K562 (cell line): ENCODE results near the gene CD9. TPM values are rescaled to one million over a fixed set of nuclear protein-coding genes. Genes with fewer than 3 reads are reported as not detected.

Experiments
- ATAC-seq: fragments of 200-7000 bp; cut with Tn5 transposase; 3 replicates; pipeline ENCODE4 v1.9.1; 2020; ENCODE audit warnings: moderate library complexity
- BruUV-seq: library from RNA; stranded (reverse); fragments of 400-500 nt; replicated peaks from 2 replicates; lab custom pipeline; 2021; lab: Mats Ljungman, UMichigan
- CTCF ChIA-PET: fragments of 300-600 bp; formaldehyde crosslinking; extraction: SDS; loops from one replicate; lab custom pipeline; 2021; ENCODE audit warnings: low intra/inter-chr PET ratio; lab: Yijun Ruan, JAX
- POLR2A ChIA-PET: fragments of 300-600, 350-650 bp; sonication (Branson Sonifier 250); formaldehyde crosslinking; extraction: SDS; loops from one replicate; lab custom pipeline; 2021; ENCODE audit warnings: antibody characterized with exemption, inconsistent platforms; lab: Yijun Ruan, JAX
- DNase-seq, 4 experiments: peaks; one replicate each; pipeline versions ENCODE4 v3.0.0 to v3.0.0-alpha.2; 2011 to 2018; ENCODE audit warnings: low spot score in 3 of 4, mixed read lengths in 3 of 4; ENCODE audit errors: extremely low read depth in 1 of 4
- FAIRE-seq: peaks from 2 replicates; lab custom pipeline; 2011; peaks lifted over from hg19 to GRCh38; lab: Jason Lieb, UNC
- H2AFZ ChIP-seq: 2 replicates; pipeline ENCODE4 v1.6.0; 2011; ENCODE audit warnings: low read depth, low read length, control low read depth, inconsistent platforms
- H3K27ac ChIP-seq: fragments of 200-600 bp; 3 replicates; pipeline ENCODE4 v1.8.0; 2011; ENCODE audit warnings: low read depth, mild to moderate bottlenecking, control low read depth, inconsistent platforms, low read length, moderate library complexity, mixed read lengths; ENCODE audit errors: extremely low read depth
- H3K27me3 ChIP-seq, 2 experiments: fragments of 300-600 bp in 1 of 2; 2 replicates in 1 of 2; 3 replicates in 1 of 2; pipeline versions ENCODE4 v1.6.0 to v1.8.0; 2011; ENCODE audit warnings: inconsistent platforms in 2 of 2, low read length in 2 of 2, mild to moderate bottlenecking in 1 of 2, mixed read lengths in 1 of 2, moderate library complexity in 1 of 2; ENCODE audit not compliant: control insufficient read depth in 2 of 2, insufficient read depth in 2 of 2
- H3K36me3 ChIP-seq: fragments of 300-600 bp; 3 replicates; pipeline ENCODE4 v1.8.0; 2011; ENCODE audit warnings: mild to moderate bottlenecking, low read length, inconsistent platforms; ENCODE audit not compliant: control insufficient read depth, insufficient read depth
- H3K4me1 ChIP-seq, 2 experiments: fragments of 200-600 bp in 1 of 2; replicated peaks in 1 of 2; 2 replicates in 1 of 2; 3 replicates in 1 of 2; pipeline versions ENCODE4 v1.5.1 to v1.8.0; 2011; ENCODE audit warnings: inconsistent platforms in 2 of 2, low read length in 2 of 2, mild to moderate bottlenecking in 1 of 2, mixed read lengths in 1 of 2, moderate library complexity in 1 of 2; ENCODE audit not compliant: control insufficient read depth in 2 of 2, insufficient read depth in 2 of 2
- H3K4me2 ChIP-seq: 2 replicates; pipeline ENCODE4 v1.6.1; 2011; ENCODE audit warnings: low read length, control low read depth, inconsistent platforms, mixed read lengths; ENCODE audit not compliant: insufficient read depth
- H3K4me3 ChIP-seq: fragments of 200-600 bp; sonication (generic), shearing (Covaris generic); 2 replicates; pipeline ENCODE4 v1.5.1; 2016; ENCODE audit warnings: control low read depth, inconsistent platforms
- H3K79me2 ChIP-seq: fragments of 200-600 bp; 3 replicates; pipeline ENCODE4 v1.8.0; 2011; ENCODE audit warnings: low read length, inconsistent platforms; ENCODE audit not compliant: control insufficient read depth, insufficient read depth
- H3K9ac ChIP-seq, 2 experiments: 2 replicates each; pipeline versions ENCODE4 v1.6.0 to v1.6.1; 2011; ENCODE audit warnings: low read depth in 2 of 2, low read length in 2 of 2, control low read depth in 1 of 2, inconsistent platforms in 1 of 2, mild to moderate bottlenecking in 1 of 2, mixed read lengths in 1 of 2; ENCODE audit not compliant: insufficient read depth in 1 of 2
- H3K9me1 ChIP-seq: one replicate; pipeline ENCODE4 v1.6.0; 2011; ENCODE audit warnings: inconsistent platforms, mild to moderate bottlenecking, low read length, moderate library complexity; ENCODE audit not compliant: control insufficient read depth, insufficient read depth
- H3K9me3 ChIP-seq: replicated peaks from 2 replicates; pipeline ENCODE4 v1.5.1; 2011; ENCODE audit warnings: low read depth, low read length, inconsistent platforms; ENCODE audit not compliant: control insufficient read depth, insufficient read depth
- H4K20me1 ChIP-seq: replicated peaks from 2 replicates; pipeline ENCODE4 v1.6.1; 2011; ENCODE audit warnings: low read length, inconsistent platforms, mixed read lengths; ENCODE audit not compliant: control insufficient read depth, insufficient read depth
- ARID2 ChIP-seq: fragments of 450-650 bp; IDR thresholded peaks from 2 replicates; pipeline ENCODE4 v1.6.1; 2017; ENCODE audit warnings: antibody characterized with exemption, mild to moderate bottlenecking
- CC2D1A ChIP-seq: fragments of 450-650 bp; IDR thresholded peaks from 2 replicates; pipeline ENCODE4 v1.6.1; 2017; ENCODE audit warnings: mild to moderate bottlenecking
- DMBX1 ChIP-seq: fragments of 250-450 bp; sonication (Bioruptor Pico); IDR thresholded peaks from 2 replicates; pipeline ENCODE4 v1.8.0; 2022; ENCODE audit warnings: inconsistent platforms, mild to moderate bottlenecking, moderate library complexity, borderline replicate concordance
- HIVEP1 ChIP-seq: fragments of 250-450 bp; sonication (Bioruptor Pico); IDR thresholded peaks from 2 replicates; pipeline ENCODE4 v1.4.0; 2020; ENCODE audit warnings: mild to moderate bottlenecking
- JUND ChIP-seq, 2 experiments: IDR thresholded peaks; 2 replicates in 1 of 2; 3 replicates in 1 of 2; pipeline ENCODE4 v1.6.1; 2011; ENCODE audit warnings: borderline replicate concordance in 2 of 2, low read depth in 2 of 2, low read length in 2 of 2, improper control_type of control experiment in 1 of 2, missing biosample characterization in 1 of 2, missing genetic modification characterization in 1 of 2, missing genetic modification reagents in 1 of 2
- LCOR ChIP-seq: sonication (generic); formaldehyde crosslinking; IDR thresholded peaks from 2 replicates; pipeline ENCODE4 v1.8.0; 2022; ENCODE audit warnings: mild to moderate bottlenecking, missing genetic modification reagents
- MED1 ChIP-seq: sonication (generic); formaldehyde crosslinking; IDR thresholded peaks from 2 replicates; pipeline ENCODE4 v1.8.1; 2023; ENCODE audit warnings: missing genetic modification reagents, borderline replicate concordance
- MLLT1 ChIP-seq, 2 experiments: fragments of 450-650 bp; IDR thresholded peaks; 2 replicates each; pipeline ENCODE4 v1.6.1; 2016
- NUFIP1 ChIP-seq: fragments of 450-650 bp; IDR thresholded peaks from 2 replicates; pipeline ENCODE4 v1.6.1; 2018; ENCODE audit not compliant: partially characterized antibody
- TRIM24 ChIP-seq, 2 experiments: fragments of 450-650 bp; IDR thresholded peaks; 2 replicates each; pipeline ENCODE4 v1.6.1; 2016
- TSHZ1 ChIP-seq: fragments of 250-450 bp; sonication (Bioruptor Pico); IDR thresholded peaks from 2 replicates; pipeline ENCODE4 v1.4.0; 2020; ENCODE audit warnings: mild to moderate bottlenecking, moderate library complexity
- ZNF778 ChIP-seq: fragments of 450-650 bp; formaldehyde crosslinking; IDR thresholded peaks from 2 replicates; pipeline ENCODE4 v1.4.0; 2020; ENCODE audit warnings: mild to moderate bottlenecking, moderate library complexity
- WGBS: fragments of 100-300 bp; shearing (Covaris generic); methylation state at CpG from one replicate; pipeline ENCODE4 v1.1.6; 2016; ENCODE audit warnings: low coverage, mixed read lengths; ENCODE audit not compliant: insufficient coverage; ENCODE audit errors: missing lambda C conversion rate; 5-methylcytosine and 5-hydroxymethylcytosine counted together
- in situ Hi-C: fragments of 300-500 bp; cut with MboI; formaldehyde crosslinking; loops from 4 replicates; pipeline ENCODE4 v1.15.0; 2018; ENCODE audit warnings: inconsistent platforms, mixed read lengths
- intact Hi-C: fragments of 100-400 bp; cut with micrococcal nuclease; formaldehyde crosslinking; loops from 2 replicates; pipeline ENCODE4 v1.14.2; 2022
- polyA plus RNA-seq, 8 experiments: library from polyadenylated mRNA; depleted of rRNA in 4 of 8; stranded (reverse) in 5 of 8; unstranded in 3 of 8; fragments of >200 nt; fragmentation: Nextera tagmentation in 2 of 8; fragmentation: Illumina TruSeq in 1 of 8; extraction: Ambion mirVana in 2 of 8; extraction: Trizol in 1 of 8; gene quantifications; 2 replicates each; pipeline versions ENCODE4 v1.2.1 to v1.2.3, GENCODE V29; 2011 to 2014; ENCODE audit warnings: inconsistent platforms in 1 of 8, missing spikeins in 1 of 8
- total RNA-seq, 7 experiments: library from RNA; depleted of rRNA in 6 of 7; stranded (reverse); fragments of >200 nt in 6 of 7; fragmentation: Illumina TruSeq in 2 of 7; extraction: Trizol in 2 of 7; gene quantifications; 2 replicates each; pipeline versions ENCODE4 v1.2.1 to v1.2.3, GENCODE V29; 2011 to 2021; ENCODE audit warnings: low replicate concordance in 1 of 7
- TF ChIP-seq, protein P1 (sequence below): IDR thresholded peaks from 3 replicates; pipeline ENCODE4 v1.6.1; 2011; ENCODE audit warnings: borderline replicate concordance, mild to moderate bottlenecking; ENCODE audit not compliant: insufficient read length, insufficient read depth
- TF ChIP-seq, protein P2 (sequence below): fragments of 450-650 bp; formaldehyde crosslinking; IDR thresholded peaks from 2 replicates; pipeline ENCODE4 v1.4.0; 2020; ENCODE audit warnings: mild to moderate bottlenecking, moderate library complexity

Gene CD9
- total and polyA plus RNA-seq, 9 of the 15 experiments (the other 6 are each of a cell fraction or from before 2014, with no cell fraction given): 0.43 to 5.6 (median 0.62) TPM

DNA sequence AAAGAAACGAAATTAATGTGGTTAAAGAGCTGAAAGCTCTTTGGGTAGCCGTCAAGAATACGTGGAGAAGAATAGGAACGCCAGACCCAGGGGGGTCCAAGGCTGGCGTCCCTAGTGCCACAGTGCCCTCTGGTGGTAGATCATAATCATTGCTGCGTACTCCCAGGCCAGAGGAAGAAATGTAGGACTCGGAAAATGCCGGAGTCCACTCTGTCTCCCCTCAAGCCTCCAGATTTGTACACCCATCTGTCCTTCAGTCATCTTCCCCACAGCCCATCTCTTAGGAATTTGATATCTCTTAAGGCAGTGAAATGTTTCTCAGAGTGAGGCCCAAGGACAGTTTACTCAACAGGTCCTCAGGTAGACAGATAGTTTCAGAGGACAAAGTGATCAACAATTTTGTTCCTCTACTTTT, 84.9 kb downstream of the CD9 start:
- ATAC-seq (peak; percentile 98), FAIRE-seq (peak; percentile 89), DNase-seq (peak; percentile 74 to 81 (median 77))
- BruUV-seq: no TSS peak
- Histone ChIP-seq H3K9me3 (no peaks in the 10 kb centered on the region), H4K20me1 (no peaks in the 10 kb centered on the region), H3K27ac (no peak overlapping the region), H3K9me1 (no peaks in the 10 kb centered on the region), H3K4me2 (no peak overlapping the region), H3K4me1 (no peaks in the 10 kb centered on the region; a peak in 2 of 5 replicates), H2AFZ (0 out of 2 replicates have a peak overlapping the region, but pooled peaks have one; percentile 59), H3K79me2 (no peaks in the 10 kb centered on the region), H3K9ac (no peak overlapping the region), H3K36me3 (no peaks in the 10 kb centered on the region), H3K4me3 (no peak overlapping the region), H3K27me3 (peaks cover 0 to 6% of the 10 kb centered on the region in 2 experiments; a peak in 1 of 5 replicates)
- POLR2A ChIA-PET: interaction anchor here (2.0 kb wide), 1 partner anchor 89 kb away, joined by 6 read pairs; no protein-coding TSS in a partner anchor
- in situ Hi-C loops (loop anchor here (5.0 kb wide), 1 partner anchor 293 kb away; no protein-coding TSS in a partner anchor), intact Hi-C loops (loop anchor here (1.0 to 2.0 kb wide), 3 partner anchors 90 to 296 kb away; no protein-coding TSS in a partner anchor)
- WGBS: 4% methylated on average over 8 of the region's 8 CpGs
- CTCF ChIA-PET: interaction anchor here (1.3 to 2.1 kb wide), 5 partner anchors 85 to 297 kb away, joined by 3 to 15 read pairs (median 6); partner anchors contain the start of gene CD9
- TF ChIP-seq HIVEP1 (no peak), ZNF778 (CRISPR knock-in tag) (no peak), ARID2 (peak; percentile 78; the same call in 1 of the 2 replicates), JUND (IDR thresholded peaks at IDR 0.05; ENCODE audit: borderline replicate concordance, low read depth, low read length) (peak; percentile 14; the same call in 1 of the 2 replicates), JUND (tag; IDR thresholded peaks at IDR 0.05; ENCODE audit: borderline replicate concordance, low read depth, low read length) (no peak), TRIM24 (IDR thresholded peaks at IDR 0.05) (no peak), CC2D1A (peak; percentile 73; the same call in 1 of the 2 replicates), LCOR (CRISPR knock-in tag) (no peak), MED1 (CRISPR knock-in tag) (no peak), DMBX1 (CRISPR knock-in tag) (no peak), MLLT1 (IDR thresholded peaks at IDR 0.05) (no peak), NUFIP1 (no peak), TSHZ1 (CRISPR knock-in tag) (no peak)
- TF ChIP-seq, protein P1, sequence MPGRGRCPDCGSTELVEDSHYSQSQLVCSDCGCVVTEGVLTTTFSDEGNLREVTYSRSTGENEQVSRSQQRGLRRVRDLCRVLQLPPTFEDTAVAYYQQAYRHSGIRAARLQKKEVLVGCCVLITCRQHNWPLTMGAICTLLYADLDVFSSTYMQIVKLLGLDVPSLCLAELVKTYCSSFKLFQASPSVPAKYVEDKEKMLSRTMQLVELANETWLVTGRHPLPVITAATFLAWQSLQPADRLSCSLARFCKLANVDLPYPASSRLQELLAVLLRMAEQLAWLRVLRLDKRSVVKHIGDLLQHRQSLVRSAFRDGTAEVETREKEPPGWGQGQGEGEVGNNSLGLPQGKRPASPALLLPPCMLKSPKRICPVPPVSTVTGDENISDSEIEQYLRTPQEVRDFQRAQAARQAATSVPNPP: no peak
- TF ChIP-seq, protein P2, sequence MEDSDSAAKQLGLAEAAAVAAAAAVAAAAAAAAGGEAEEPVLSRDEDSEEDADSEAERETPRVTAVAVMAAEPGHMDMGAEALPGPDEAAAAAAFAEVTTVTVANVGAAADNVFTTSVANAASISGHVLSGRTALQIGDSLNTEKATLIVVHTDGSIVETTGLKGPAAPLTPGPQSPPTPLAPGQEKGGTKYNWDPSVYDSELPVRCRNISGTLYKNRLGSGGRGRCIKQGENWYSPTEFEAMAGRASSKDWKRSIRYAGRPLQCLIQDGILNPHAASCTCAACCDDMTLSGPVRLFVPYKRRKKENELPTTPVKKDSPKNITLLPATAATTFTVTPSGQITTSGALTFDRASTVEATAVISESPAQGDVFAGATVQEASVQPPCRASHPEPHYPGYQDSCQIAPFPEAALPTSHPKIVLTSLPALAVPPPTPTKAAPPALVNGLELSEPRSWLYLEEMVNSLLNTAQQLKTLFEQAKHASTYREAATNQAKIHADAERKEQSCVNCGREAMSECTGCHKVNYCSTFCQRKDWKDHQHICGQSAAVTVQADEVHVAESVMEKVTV: peak; percentile 73
